ENCODE measurements around the gene TMEM263.
"Not testable (repeated sequence)": the region's sequence is repeated elsewhere in the genome, so short reads cannot be mapped to it uniquely, and the experiment has no call there.

GRCh38 chr12:107002665-107003064, 47.0 kb downstream of the TMEM263 start:
- TF ChIP-seq CTCF (IDR thresholded peaks at IDR 0.05; ENCODE audit: insufficient read depth, low read depth, low read length); EZH2 (IDR thresholded peaks at IDR 0.05; ENCODE audit: insufficient read depth, low read length): not testable (repeated sequence)
